IMR-90 (cell line): ENCODE data around the gene USP28. TPM values are rescaled to one million over a fixed set of nuclear protein-coding genes. Genes with fewer than 3 reads are reported as not detected.

Source experiments
- ATAC-seq: fragments of 200-7000 bp; cut with Tn5 transposase; 2 replicates; pipeline ENCODE4 v1.9.1; 2020; ENCODE audit warnings: low read depth, mild to moderate bottlenecking, moderate library complexity
- BruUV-seq: library from RNA; stranded (reverse); fragments of 400-500 nt; replicated peaks from 2 replicates; lab custom pipeline; 2021; lab: Mats Ljungman, UMichigan
- CTCF ChIA-PET: fragments of 300-600 bp; formaldehyde crosslinking; extraction: SDS; loops from one replicate; lab custom pipeline; 2021; ENCODE audit warnings: antibody characterized with exemption; lab: Yijun Ruan, JAX
- POLR2A ChIA-PET: fragments of 300-600 bp; sonication (Branson Sonifier 250); formaldehyde crosslinking; loops from one replicate; lab custom pipeline; 2022; ENCODE audit warnings: antibody characterized with exemption; ENCODE audit not compliant: unreplicated experiment; lab: Charles Lee
- DNase-seq: peaks from one replicate; pipeline ENCODE4 v3.0.0; 2013
- H2AFZ ChIP-seq: replicated peaks from 2 replicates; pipeline ENCODE3; 2013; ENCODE audit warnings: low read length, mild to moderate bottlenecking; ENCODE audit not compliant: poor library complexity
- H2AK5ac ChIP-seq: 2 replicates; pipeline ENCODE4 v1.6.1; 2013; ENCODE audit warnings: low read depth, low read length, inconsistent platforms
- H2AK9ac ChIP-seq: replicated peaks from 2 replicates; pipeline ENCODE3; 2013; ENCODE audit warnings: mild to moderate bottlenecking, low read depth, low read length, moderate library complexity; ENCODE audit not compliant: poor library complexity
- H2BK120ac ChIP-seq: 2 replicates; pipeline ENCODE4 v1.6.1; 2013; ENCODE audit warnings: low read depth, low read length, inconsistent platforms
- H2BK15ac ChIP-seq: 3 replicates; pipeline ENCODE4 v1.6.1; 2013; ENCODE audit warnings: low read depth, low read length, inconsistent platforms
- H2BK20ac ChIP-seq: 2 replicates; pipeline ENCODE4 v1.6.1; 2013; ENCODE audit warnings: low read depth, mild to moderate bottlenecking, inconsistent platforms, low read length, moderate library complexity
- H2BK5ac ChIP-seq: 2 replicates; pipeline ENCODE4 v1.6.1; 2013; ENCODE audit warnings: mild to moderate bottlenecking, low read depth, low read length, inconsistent platforms; ENCODE audit not compliant: poor library complexity, severe bottlenecking
- H3K14ac ChIP-seq: replicated peaks from 2 replicates; pipeline ENCODE4 v1.6.1; 2013; ENCODE audit warnings: low read depth, low read length, inconsistent platforms
- H3K18ac ChIP-seq: 2 replicates; pipeline ENCODE4 v1.6.1; 2013; ENCODE audit warnings: low read depth, low read length, control low read depth
- H3K23ac ChIP-seq: 2 replicates; pipeline ENCODE4 v1.6.1; 2013; ENCODE audit warnings: low read depth, low read length, inconsistent platforms
- H3K27ac ChIP-seq: 2 replicates; pipeline ENCODE4 v1.5.1; 2013; ENCODE audit warnings: mild to moderate bottlenecking, control low read depth, low read length; ENCODE audit not compliant: insufficient read depth
- H3K27me3 ChIP-seq: 2 replicates; pipeline ENCODE4 v1.6.1; 2013; ENCODE audit warnings: low read length; ENCODE audit not compliant: control insufficient read depth, insufficient read depth
- H3K36me3 ChIP-seq: 2 replicates; pipeline ENCODE4 v1.6.1; 2013; ENCODE audit warnings: low read length, mixed read lengths; ENCODE audit not compliant: control insufficient read depth, insufficient read depth
- H3K4ac ChIP-seq: 2 replicates; pipeline ENCODE4 v1.6.1; 2013; ENCODE audit warnings: low read depth, low read length, inconsistent platforms
- H3K4me1 ChIP-seq: 2 replicates; pipeline ENCODE4 v1.6.1; 2013; ENCODE audit warnings: low read length, mixed read lengths; ENCODE audit not compliant: control insufficient read depth, insufficient read depth
- H3K4me2 ChIP-seq: 2 replicates; pipeline ENCODE4 v1.6.1; 2013; ENCODE audit warnings: low read depth, mild to moderate bottlenecking, control low read depth, low read length, moderate library complexity
- H3K4me3 ChIP-seq: 2 replicates; pipeline ENCODE4 v1.5.1; 2013; ENCODE audit warnings: low read depth, mild to moderate bottlenecking, control low read depth, low read length, moderate library complexity; ENCODE audit not compliant: insufficient read depth
- H3K56ac ChIP-seq: 2 replicates; pipeline ENCODE4 v1.6.1; 2013; ENCODE audit warnings: low read length, inconsistent platforms; ENCODE audit not compliant: insufficient read depth; ENCODE audit errors: extremely low read depth
- H3K79me1 ChIP-seq, 2 experiments: 2 replicates each; pipeline ENCODE4 v1.6.1; 2013; ENCODE audit warnings: low read length in 2 of 2, inconsistent platforms in 1 of 2, low read depth in 1 of 2
- H3K9ac ChIP-seq: 2 replicates; pipeline ENCODE4 v1.6.1; 2013; ENCODE audit warnings: low read depth, low read length, control low read depth
- H3K9me1 ChIP-seq: 2 replicates; pipeline ENCODE4 v1.6.1; 2013; ENCODE audit warnings: low read length, inconsistent platforms; ENCODE audit not compliant: insufficient read depth
- H3K9me3 ChIP-seq: 2 replicates; pipeline ENCODE4 v1.6.1; 2013; ENCODE audit warnings: low read length; ENCODE audit not compliant: control insufficient read depth, insufficient read depth
- H4K20me1 ChIP-seq: 2 replicates; pipeline ENCODE4 v1.6.1; 2013; ENCODE audit warnings: low read length, inconsistent platforms; ENCODE audit not compliant: insufficient read depth
- H4K5ac ChIP-seq: 2 replicates; pipeline ENCODE4 v1.6.1; 2013; ENCODE audit warnings: mild to moderate bottlenecking, low read depth, low read length, control low read depth
- H4K8ac ChIP-seq, 2 experiments: 2 replicates each; pipeline ENCODE4 v1.6.1; 2013; ENCODE audit warnings: low read depth in 2 of 2, low read length in 2 of 2, control low read depth in 1 of 2, inconsistent platforms in 1 of 2
- H4K91ac ChIP-seq: 2 replicates; pipeline ENCODE4 v1.6.1; 2013; ENCODE audit warnings: low read depth, low read length, inconsistent platforms; ENCODE audit not compliant: insufficient read depth
- BHLHE40 ChIP-seq: fragments of 150-350 bp; IDR thresholded peaks from 2 replicates; pipeline ENCODE4 v1.6.1; 2016; ENCODE audit warnings: mild to moderate bottlenecking, low read depth, low read length
- CEBPB ChIP-seq: IDR thresholded peaks from 2 replicates; pipeline ENCODE4 v1.6.1; 2012; ENCODE audit warnings: low read depth, low read length, improper control_type of control experiment
- CHD1 ChIP-seq: IDR thresholded peaks from 2 replicates; pipeline ENCODE4 v1.6.1; 2012; ENCODE audit warnings: low read depth, low read length, improper control_type of control experiment
- FOS ChIP-seq: fragments of 150-350 bp; IDR thresholded peaks from 2 replicates; pipeline ENCODE4 v1.6.1; 2016; ENCODE audit warnings: low read depth, low read length
- MAFK ChIP-seq: IDR thresholded peaks from 2 replicates; pipeline ENCODE4 v1.6.1; 2012; ENCODE audit warnings: low read depth, low read length, improper control_type of control experiment
- MAZ ChIP-seq: IDR thresholded peaks from 2 replicates; pipeline ENCODE4 v1.6.1; 2012; ENCODE audit warnings: low read depth, mild to moderate bottlenecking, low read length, improper control_type of control experiment, moderate library complexity, borderline replicate concordance
- MXI1 ChIP-seq: IDR thresholded peaks from 2 replicates; pipeline ENCODE4 v1.6.1; 2012; ENCODE audit warnings: low read depth, mild to moderate bottlenecking, low read length, moderate library complexity, borderline replicate concordance
- NFE2L2 ChIP-seq: fragments of 150-350 bp; IDR thresholded peaks from 2 replicates; pipeline ENCODE4 v1.6.1; 2016; ENCODE audit warnings: low read depth, mild to moderate bottlenecking, low read length
- POLR2A ChIP-seq: IDR thresholded peaks from 2 replicates; pipeline ENCODE4 v1.6.1; 2012; ENCODE audit warnings: mild to moderate bottlenecking, low read depth, low read length
- RAD21 ChIP-seq: IDR thresholded peaks from 2 replicates; pipeline ENCODE4 v1.6.1; 2012; ENCODE audit warnings: low read length, improper control_type of control experiment
- RCOR1 ChIP-seq: IDR thresholded peaks from 2 replicates; pipeline ENCODE4 v1.6.1; 2012; ENCODE audit warnings: mild to moderate bottlenecking, low read length, improper control_type of control experiment; ENCODE audit not compliant: insufficient replicate concordance
- RFX5 ChIP-seq: IDR thresholded peaks from 2 replicates; pipeline ENCODE4 v1.8.0; 2012; ENCODE audit warnings: low read depth, mild to moderate bottlenecking, low read length, moderate library complexity
- SMC3 ChIP-seq: fragments of 150-350 bp; IDR thresholded peaks from 2 replicates; pipeline ENCODE4 v1.6.1; 2016; ENCODE audit warnings: low read depth, mild to moderate bottlenecking, antibody characterized with exemption, low read length, moderate library complexity
- WGBS, 2 experiments: methylation state at CpG; one replicate each; pipeline versions ENCODE4 v1.1.5 to v1.1.7; 2013; ENCODE audit warnings: missing lambda C conversion rate in 2 of 2; ENCODE audit not compliant: insufficient read length in 1 of 2; ENCODE audit errors: extremely low coverage in 2 of 2; 5-methylcytosine and 5-hydroxymethylcytosine counted together
- dilution Hi-C: fragments of 300-500 bp; cut with HindIII; formaldehyde crosslinking; loops from one replicate; pipeline ENCODE4 v1.14.3; 2018; ENCODE audit warnings: low sequenced_read_pairs; ENCODE audit not compliant: unreplicated experiment
- in situ Hi-C: fragments of 300-500 bp; cut with MboI; formaldehyde crosslinking; loops from 3 replicates; pipeline ENCODE4 v1.14.3; 2019; ENCODE audit warnings: low sequenced_read_pairs, inconsistent platforms, mixed read lengths
- intact Hi-C: fragments of 100-400 bp; cut with micrococcal nuclease; formaldehyde crosslinking; loops from 2 replicates; pipeline ENCODE4 v1.10.0; 2022
- polyA plus RNA-seq, 3 experiments: library from polyadenylated mRNA; depleted of rRNA; stranded (reverse); fragments of >200 nt; gene quantifications; 2 replicates each; pipeline ENCODE4 v1.2.3, GENCODE V29; 2012; ENCODE audit warnings: low replicate concordance in 1 of 3
- total RNA-seq: library from RNA; depleted of rRNA; stranded (reverse); fragments of >200 nt; gene quantifications from 2 replicates; pipeline ENCODE4 v1.2.3, GENCODE V29; 2012
- TF ChIP-seq, protein P1 (sequence below): fragments of 150-350 bp; IDR thresholded peaks from 2 replicates; pipeline ENCODE4 v1.6.1; 2017; ENCODE audit warnings: mild to moderate bottlenecking, antibody characterized with exemption, low read length, low read depth
- TF ChIP-seq, protein P2 (sequence below): conservative IDR thresholded peaks from 2 replicates; pipeline ENCODE4 v1.5.1; 2012; ENCODE audit warnings: mild to moderate bottlenecking, low read depth, low read length, improper control_type of control experiment
- TF ChIP-seq, protein P3 (sequence below): fragments of 150-350 bp; IDR thresholded peaks from 2 replicates; pipeline ENCODE4 v1.6.1; 2016; ENCODE audit warnings: low read depth, mild to moderate bottlenecking, low read length, moderate library complexity, borderline replicate concordance

The USP28 gene
- total and polyA plus RNA-seq, 2 of the 4 experiments (the other 2 are of a cell fraction): 17.0 to 36.0 TPM

DNA sequence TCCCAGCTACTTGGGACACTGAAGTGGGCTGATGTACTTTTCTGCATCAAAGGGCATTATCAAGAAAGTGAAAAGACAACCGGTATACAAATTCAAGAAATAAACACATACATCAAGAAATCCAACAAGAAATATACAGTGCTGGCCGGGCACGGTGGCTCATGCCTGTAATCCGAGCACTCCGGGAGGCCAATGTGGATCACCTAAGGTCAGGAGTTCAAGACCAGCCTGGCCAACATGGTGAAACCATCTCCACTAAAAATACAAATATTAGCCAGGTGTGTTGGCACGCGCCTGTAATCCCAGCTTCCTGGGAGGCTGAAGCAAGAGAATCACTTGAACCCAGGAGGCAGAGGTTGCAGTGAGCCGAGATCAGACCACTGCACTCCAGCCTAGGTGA, 9.5 kb downstream of the USP28 start:
- no peak overlapping the region for H4K5ac ChIP-seq
- H3K27ac ChIP-seq: no peak overlapping the region
- H3K56ac ChIP-seq: no peak overlapping the region
- no peaks in the 10 kb centered on the region for H3K27me3 ChIP-seq
- ATAC-seq (no peak), DNase-seq (no peak)
- H3K23ac ChIP-seq: no peak overlapping the region
- H4K8ac ChIP-seq: no peak overlapping the region
- in situ Hi-C loops (no loop called here), dilution Hi-C loops (no loop called here), intact Hi-C loops (no loop called here)
- no peak overlapping the region for H3K4me2 ChIP-seq
- no peaks in the 10 kb centered on the region for H3K9me1 ChIP-seq
- no peak overlapping the region for H3K14ac ChIP-seq
- H2AK9ac ChIP-seq: no peak overlapping the region
- H2AFZ ChIP-seq: no peak overlapping the region
- peaks cover 4% of the 10 kb centered on the region for H3K36me3 ChIP-seq
- no peak overlapping the region for H3K4me3 ChIP-seq
- no peak overlapping the region for H2BK5ac ChIP-seq
- H2BK120ac ChIP-seq: no peak overlapping the region
- H3K18ac ChIP-seq: no peak overlapping the region
- TF ChIP-seq POLR2A (no peak), MXI1 (no peak), MAFK (no peak), FOS (no peak), SMC3 (no peak), NFE2L2 (no peak), CHD1 (no peak), MAZ (no peak), BHLHE40 (no peak), RCOR1 (no peak), RFX5 (no peak), CEBPB (no peak), RAD21 (no peak)
- TF ChIP-seq, protein P1, sequence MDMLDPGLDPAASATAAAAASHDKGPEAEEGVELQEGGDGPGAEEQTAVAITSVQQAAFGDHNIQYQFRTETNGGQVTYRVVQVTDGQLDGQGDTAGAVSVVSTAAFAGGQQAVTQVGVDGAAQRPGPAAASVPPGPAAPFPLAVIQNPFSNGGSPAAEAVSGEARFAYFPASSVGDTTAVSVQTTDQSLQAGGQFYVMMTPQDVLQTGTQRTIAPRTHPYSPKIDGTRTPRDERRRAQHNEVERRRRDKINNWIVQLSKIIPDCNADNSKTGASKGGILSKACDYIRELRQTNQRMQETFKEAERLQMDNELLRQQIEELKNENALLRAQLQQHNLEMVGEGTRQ: no peak
- TF ChIP-seq, protein P2, sequence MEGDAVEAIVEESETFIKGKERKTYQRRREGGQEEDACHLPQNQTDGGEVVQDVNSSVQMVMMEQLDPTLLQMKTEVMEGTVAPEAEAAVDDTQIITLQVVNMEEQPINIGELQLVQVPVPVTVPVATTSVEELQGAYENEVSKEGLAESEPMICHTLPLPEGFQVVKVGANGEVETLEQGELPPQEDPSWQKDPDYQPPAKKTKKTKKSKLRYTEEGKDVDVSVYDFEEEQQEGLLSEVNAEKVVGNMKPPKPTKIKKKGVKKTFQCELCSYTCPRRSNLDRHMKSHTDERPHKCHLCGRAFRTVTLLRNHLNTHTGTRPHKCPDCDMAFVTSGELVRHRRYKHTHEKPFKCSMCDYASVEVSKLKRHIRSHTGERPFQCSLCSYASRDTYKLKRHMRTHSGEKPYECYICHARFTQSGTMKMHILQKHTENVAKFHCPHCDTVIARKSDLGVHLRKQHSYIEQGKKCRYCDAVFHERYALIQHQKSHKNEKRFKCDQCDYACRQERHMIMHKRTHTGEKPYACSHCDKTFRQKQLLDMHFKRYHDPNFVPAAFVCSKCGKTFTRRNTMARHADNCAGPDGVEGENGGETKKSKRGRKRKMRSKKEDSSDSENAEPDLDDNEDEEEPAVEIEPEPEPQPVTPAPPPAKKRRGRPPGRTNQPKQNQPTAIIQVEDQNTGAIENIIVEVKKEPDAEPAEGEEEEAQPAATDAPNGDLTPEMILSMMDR: no peak
- TF ChIP-seq, protein P3, sequence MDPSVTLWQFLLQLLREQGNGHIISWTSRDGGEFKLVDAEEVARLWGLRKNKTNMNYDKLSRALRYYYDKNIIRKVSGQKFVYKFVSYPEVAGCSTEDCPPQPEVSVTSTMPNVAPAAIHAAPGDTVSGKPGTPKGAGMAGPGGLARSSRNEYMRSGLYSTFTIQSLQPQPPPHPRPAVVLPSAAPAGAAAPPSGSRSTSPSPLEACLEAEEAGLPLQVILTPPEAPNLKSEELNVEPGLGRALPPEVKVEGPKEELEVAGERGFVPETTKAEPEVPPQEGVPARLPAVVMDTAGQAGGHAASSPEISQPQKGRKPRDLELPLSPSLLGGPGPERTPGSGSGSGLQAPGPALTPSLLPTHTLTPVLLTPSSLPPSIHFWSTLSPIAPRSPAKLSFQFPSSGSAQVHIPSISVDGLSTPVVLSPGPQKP: no peak
- CTCF ChIA-PET: no interaction called here
- H3K4ac ChIP-seq: no peak overlapping the region
- H4K91ac ChIP-seq: no peak overlapping the region
- H2AK5ac ChIP-seq: no peak overlapping the region
- no peak overlapping the region for H2BK15ac ChIP-seq
- WGBS, 2 experiments: no CpG with 5 or more reads among the region's 8 CpGs
- H3K79me1 ChIP-seq: peaks cover 8% of the 10 kb centered on the region in 2 experiments; a peak in 2 of 4 replicates
- BruUV-seq: no TSS peak
- H3K4me1 ChIP-seq: no peaks in the 10 kb centered on the region
- POLR2A ChIA-PET: no interaction called here
- no peaks in the 10 kb centered on the region for H3K9me3 ChIP-seq
- H3K9ac ChIP-seq: no peak overlapping the region
- no peak overlapping the region for H2BK20ac ChIP-seq
- H4K20me1 ChIP-seq: no peaks in the 10 kb centered on the region
